Gastroesophageal sphincter (tissue), 3 donors: ENCODE results near the gene ITGB1BP2.

Source experiments
- CTCF ChIP-seq, 4 experiments: fragments of 200-600 bp in 2 of 4; fragments of 450-650 bp in 2 of 4; sonication (generic) in 1 of 4; IDR thresholded peaks; one replicate each; pipeline ENCODE4 v1.5.1; 2017 to 2019; ENCODE audit warnings: antibody characterized with exemption in 4 of 4, mild to moderate bottlenecking in 2 of 4, moderate library complexity in 2 of 4
- POLR2A ChIP-seq, 2 donors: fragments of 450-650 bp; IDR thresholded peaks; one replicate each; pipeline ENCODE4 v1.6.1; 2017; ENCODE audit warnings: antibody characterized with exemption in 2 of 2, mild to moderate bottlenecking in 2 of 2, moderate library complexity in 1 of 2
- POLR2AphosphoS5 ChIP-seq: sonication (generic); formaldehyde crosslinking; IDR thresholded peaks from one replicate; pipeline ENCODE4 v1.6.1; 2017; ENCODE audit warnings: antibody characterized with exemption

GRCh38 chrX:71301195-71301924, at the start of gene ITGB1BP2:
- TF ChIP-seq CTCF (IDR thresholded peaks at IDR 0.05) (no peak), POLR2AphosphoS5 (peak; percentile 76), POLR2A (IDR thresholded peaks at IDR 0.05) (peak in 1 of 2 donors; percentile 21)
